HG02798 (cell line): ENCODE measurements around the gene ZNF514.
A peak's percentile ranks its signal among the peaks of the same experiment; 100 is the strongest.
"Not testable (repeated sequence)": the region's sequence is repeated elsewhere in the genome, so short reads cannot be mapped to it uniquely, and the experiment has no call there.

Experiments
- ATAC-seq: cut with Tn5 transposase; IDR thresholded peaks from one replicate; pipeline ENCODE4 v1.9.1; 2021; ENCODE audit warnings: mild to moderate bottlenecking; ENCODE audit not compliant: unreplicated experiment, poor library complexity

The ZNF514 gene

GRCh38 chr2:95143838-95144237 lies 15.8 kb downstream of the ZNF514 start:
- no peak for ATAC-seq

GRCh38 chr2:95138702-95139101 lies 20.9 kb downstream of the ZNF514 start:
- no peak for ATAC-seq

GRCh38 chr2:95122197-95122551 lies 37.5 kb downstream of the ZNF514 start:
- ATAC-seq: peak; percentile 1

- peak; percentile 95 for ATAC-seq
Observed at GRCh38 chr2:95121407-95122196, 38.0 kb downstream of the ZNF514 start, which contains the start of gene MRPS5. TSS of gene MRPS5 (minus strand) at chr2:95121808. CDS start at chr2:95121791, 17 bp downstream.

GRCh38 chr2:95121093-95121406 lies 38.6 kb downstream of the ZNF514 start:
- no peak for ATAC-seq

GRCh38 chr2:95115418-95115817 lies 44.2 kb downstream of the ZNF514 start:
- peak; percentile 98 for ATAC-seq

GRCh38 chr2:95113464-95113863 lies 46.2 kb downstream of the ZNF514 start:
- no peak for ATAC-seq

- ATAC-seq: no peak
Observed at GRCh38 chr2:95110395-95110794, 49.3 kb downstream of the ZNF514 start.

GRCh38 chr2:95109260-95109659 lies 50.4 kb downstream of the ZNF514 start:
- ATAC-seq: no peak

GRCh38 chr2:95106081-95106480 lies 53.6 kb downstream of the ZNF514 start:
- ATAC-seq: no peak

GRCh38 chr2:95104606-95105005 lies 55.0 kb downstream of the ZNF514 start:
- ATAC-seq: no peak

- no peak for ATAC-seq
Observed at GRCh38 chr2:95099910-95100309, 59.7 kb downstream of the ZNF514 start.

- not testable (repeated sequence) for ATAC-seq
Observed at GRCh38 chr2:95098273-95098672, 61.4 kb downstream of the ZNF514 start.
